Gastrocnemius medialis (tissue), 4 donors: Measurements from ENCODE around the gene RARB. TPM values are rescaled to one million over a fixed set of nuclear protein-coding genes. Genes with fewer than 3 reads are reported as not detected.
A peak's percentile ranks its signal among the peaks of the same experiment; 100 is the strongest.

Source experiments
- ATAC-seq, 2 donors: fragments of 150-250 bp; one replicate each; pipeline ENCODE4 v1.9.1; 2016
- DNase-seq, 2 donors: peaks; one replicate each; pipeline ENCODE4 v3.0.0-alpha.2; 2019
- H3K27ac ChIP-seq, 4 donors: fragments of 200-600 bp; sonication (generic); 1 replicate in 1 of 4; 2 replicates in 3 of 4; pipeline ENCODE4 v1.5.1; 2016 to 2018; ENCODE audit warnings: mild to moderate bottlenecking in 2 of 4, moderate library complexity in 1 of 4
- H3K27me3 ChIP-seq, 3 donors: fragments of 200-600 bp; sonication (generic) in 2 of 3; 1 replicate in 1 of 3; 2 replicates in 2 of 3; pipeline versions ENCODE4 v1.5.1 to v1.6.0; 2016 to 2019; ENCODE audit warnings: mild to moderate bottlenecking in 1 of 3, moderate library complexity in 1 of 3
- H3K36me3 ChIP-seq, 2 donors: fragments of 200-600 bp; sonication (generic) in 1 of 2; one replicate each; pipeline ENCODE4 v1.5.1; 2017 to 2018
- H3K4me1 ChIP-seq, 2 donors: fragments of 200-600 bp; sonication (generic) in 1 of 2; one replicate each; pipeline ENCODE4 v1.5.1; 2016 to 2017; ENCODE audit warnings: mild to moderate bottlenecking in 2 of 2
- H3K4me3 ChIP-seq, 4 donors: fragments of 200-600 bp; sonication (generic) in 3 of 4; 1 replicate in 1 of 4; 2 replicates in 3 of 4; pipeline ENCODE4 v1.5.1; 2016 to 2019; ENCODE audit warnings: mild to moderate bottlenecking in 2 of 4
- H3K9me3 ChIP-seq, 3 donors: fragments of 200-600 bp; sonication (generic) in 2 of 3; 1 replicate in 1 of 3; 2 replicates in 2 of 3; pipeline ENCODE4 v1.5.1; 2016 to 2019
- CTCF ChIP-seq, 5 experiments: fragments of 450-650 bp in 3 of 5; fragments of 200-600 bp in 2 of 5; sonication (generic) in 2 of 5; IDR thresholded peaks in 4 of 5; conservative IDR thresholded peaks in 1 of 5; 1 replicate in 4 of 5; 2 replicates in 1 of 5; pipeline ENCODE4 v1.5.1; 2016 to 2019; ENCODE audit warnings: antibody characterized with exemption in 5 of 5, mild to moderate bottlenecking in 3 of 5, moderate library complexity in 3 of 5
- POLR2A ChIP-seq, 2 donors: fragments of 450-650 bp; IDR thresholded peaks; one replicate each; pipeline ENCODE4 v1.6.1; 2017; ENCODE audit warnings: antibody characterized with exemption in 2 of 2, mild to moderate bottlenecking in 2 of 2, moderate library complexity in 2 of 2
- in situ Hi-C, 4 donors: fragments of 200-750 bp; cut with MboI; loops; one replicate each; pipeline versions ENCODE4 v1.15.0 to v1.8.0; 2017; ENCODE audit warnings: low sequenced_read_pairs in 4 of 4
- intact Hi-C: fragments of 100-400 bp; cut with DNase I; formaldehyde crosslinking; loops from one replicate; pipeline ENCODE4 v1.15.1; 2023; ENCODE audit warnings: low total_unique reads
- total RNA-seq, 4 donors: library from RNA; depleted of rRNA; stranded (reverse); fragments of >200 nt; gene quantifications; one replicate each; pipeline versions ENCODE4 v1.1.0 to v1.2.3, GENCODE V29; 2016

RARB gene
- 1 to 10 TPM; 1.2 to 3.0 (median 1.9) TPM for total RNA-seq

GRCh38 chr3:25427942-25428788 lies at the start of gene RARB:
Gene RARB (plus strand): TSS chr3:25428263. CDS start chr3:25428732, 469 bp downstream.
- peak within 1 kb of the TSS; percentile 80 to 88 (median 82) for H3K27ac ChIP-seq
- DNase-seq (peak; percentile 40 to 64), ATAC-seq (peak; percentile 88 to 94)
- H3K4me1 ChIP-seq = peaks cover 19 to 20% of the 10 kb centered on the region in 2 donors
- TF ChIP-seq CTCF (IDR thresholded peaks at IDR 0.05 in 4 of 5, conservative IDR thresholded peaks at IDR 0.05 in 1 of 5) = no peak
- peak; percentile 70 to 83 for TF ChIP-seq POLR2A (IDR thresholded peaks at IDR 0.05)
- H3K9me3 ChIP-seq = no peaks in the 10 kb centered on the region
- in situ Hi-C loops (loop anchor here in 1 of 4 donors (25.0 kb wide), 1 partner anchor 359 kb away; the partner anchor contains the start of genes NGLY1 and OXSM), intact Hi-C loops (loop anchor here (1.0 to 5.0 kb wide), 5 partner anchors 44 to 354 kb away; partner anchors contain the start of gene NGLY1)
- H3K4me3 ChIP-seq = peak within 1 kb of the TSS; percentile 64 to 83 (median 72)
- no peaks in the 10 kb centered on the region for H3K27me3 ChIP-seq
- no peaks in the 10 kb centered on the region for H3K36me3 ChIP-seq

GRCh38 chr3:25378786-25379311 lies 49.2 kb upstream of the RARB start:
- H3K27me3 ChIP-seq = no peaks in the 10 kb centered on the region
- intact Hi-C loops = no loop called here
- H3K9me3 ChIP-seq = no peaks in the 10 kb centered on the region
- TF ChIP-seq CTCF (IDR thresholded peaks at IDR 0.05 in 4 of 5, conservative IDR thresholded peaks at IDR 0.05 in 1 of 5) (no peak), POLR2A (IDR thresholded peaks at IDR 0.05) (no peak)
- H3K4me3 ChIP-seq = no peak overlapping the region
- H3K36me3 ChIP-seq = no peaks in the 10 kb centered on the region
- ATAC-seq (no peak), DNase-seq (no peak)
- in situ Hi-C loops = no loop called here
- H3K4me1 ChIP-seq = no peaks in the 10 kb centered on the region
- H3K27ac ChIP-seq = no peak overlapping the region

- ATAC-seq = no peak
- TF ChIP-seq CTCF (IDR thresholded peaks at IDR 0.05 in 4 of 5, conservative IDR thresholded peaks at IDR 0.05 in 1 of 5) (no peak), POLR2A (IDR thresholded peaks at IDR 0.05) (no peak)
- no peaks in the 10 kb centered on the region for H3K9me3 ChIP-seq
- no peak for DNase-seq
- H3K27me3 ChIP-seq = no peaks in the 10 kb centered on the region
- H3K4me1 ChIP-seq = no peaks in the 10 kb centered on the region
- H3K36me3 ChIP-seq = no peaks in the 10 kb centered on the region
- H3K4me3 ChIP-seq = no peak overlapping the region
- intact Hi-C loops = no loop called here
- in situ Hi-C loops = no loop called here
- no peak overlapping the region for H3K27ac ChIP-seq
These were observed 47.8 kb upstream of the RARB start for GRCh38 chr3:25380222-25380739.

GRCh38 chr3:25381083-25381482 lies 47.0 kb upstream of the RARB start:
- intact Hi-C loops = no loop called here
- Histone ChIP-seq H3K27ac (no peak overlapping the region), H3K36me3 (no peaks in the 10 kb centered on the region), H3K27me3 (no peaks in the 10 kb centered on the region), H3K4me1 (no peaks in the 10 kb centered on the region), H3K9me3 (no peaks in the 10 kb centered on the region), H3K4me3 (no peak overlapping the region)
- TF ChIP-seq POLR2A (IDR thresholded peaks at IDR 0.05) (no peak), CTCF (IDR thresholded peaks at IDR 0.05 in 4 of 5, conservative IDR thresholded peaks at IDR 0.05 in 1 of 5) (no peak)
- in situ Hi-C loops = no loop called here
- ATAC-seq (no peak), DNase-seq (no peak)
